ENCODE results near the gene ADAT3. TPM values are rescaled to one million over a fixed set of nuclear protein-coding genes. Genes with fewer than 3 reads are reported as not detected.

Gene ADAT3
- total RNA-seq, 1 donor from 2014 or later, result 1.8 TPM

DNA sequence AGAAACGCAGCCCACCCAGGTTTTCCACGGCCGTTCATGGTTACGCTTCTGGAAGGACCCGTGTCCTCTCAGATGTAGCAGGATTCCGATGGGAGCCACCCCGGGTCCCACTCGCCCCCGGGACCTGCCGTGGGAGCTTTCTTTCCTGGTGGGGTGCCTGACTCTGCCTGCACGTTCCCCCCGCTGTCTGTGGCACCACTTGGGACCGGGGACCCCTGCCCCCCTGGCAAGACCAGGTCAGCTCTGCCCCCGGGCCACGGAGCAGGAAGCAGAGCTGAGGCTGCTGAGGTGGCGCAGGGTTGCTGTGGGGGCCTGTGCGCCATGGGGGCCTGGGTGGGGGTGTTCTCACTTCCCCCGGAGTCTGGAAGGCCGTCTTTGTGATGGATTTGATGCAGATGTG is 47.8 kb downstream of the ADAT3 start:
- H3K27me3 ChIP-seq (ENCODE audit: control insufficient read depth, insufficient read depth, low read length), result no peaks in the 10 kb centered on the region
- H3K4me3 ChIP-seq (ENCODE audit: low read depth, low read length), result no peak overlapping the region
- TF ChIP-seq, protein P1, sequence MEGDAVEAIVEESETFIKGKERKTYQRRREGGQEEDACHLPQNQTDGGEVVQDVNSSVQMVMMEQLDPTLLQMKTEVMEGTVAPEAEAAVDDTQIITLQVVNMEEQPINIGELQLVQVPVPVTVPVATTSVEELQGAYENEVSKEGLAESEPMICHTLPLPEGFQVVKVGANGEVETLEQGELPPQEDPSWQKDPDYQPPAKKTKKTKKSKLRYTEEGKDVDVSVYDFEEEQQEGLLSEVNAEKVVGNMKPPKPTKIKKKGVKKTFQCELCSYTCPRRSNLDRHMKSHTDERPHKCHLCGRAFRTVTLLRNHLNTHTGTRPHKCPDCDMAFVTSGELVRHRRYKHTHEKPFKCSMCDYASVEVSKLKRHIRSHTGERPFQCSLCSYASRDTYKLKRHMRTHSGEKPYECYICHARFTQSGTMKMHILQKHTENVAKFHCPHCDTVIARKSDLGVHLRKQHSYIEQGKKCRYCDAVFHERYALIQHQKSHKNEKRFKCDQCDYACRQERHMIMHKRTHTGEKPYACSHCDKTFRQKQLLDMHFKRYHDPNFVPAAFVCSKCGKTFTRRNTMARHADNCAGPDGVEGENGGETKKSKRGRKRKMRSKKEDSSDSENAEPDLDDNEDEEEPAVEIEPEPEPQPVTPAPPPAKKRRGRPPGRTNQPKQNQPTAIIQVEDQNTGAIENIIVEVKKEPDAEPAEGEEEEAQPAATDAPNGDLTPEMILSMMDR (IDR thresholded peaks at IDR 0.05; ENCODE audit: insufficient read depth, low read length, poor library complexity, severe bottlenecking), result no peak
- peaks cover 1% of the 10 kb centered on the region for H3K36me3 ChIP-seq (ENCODE audit: control insufficient read depth, insufficient read depth, low read length)
- no peak for DNase-seq (ENCODE audit: low read depth)

DNA sequence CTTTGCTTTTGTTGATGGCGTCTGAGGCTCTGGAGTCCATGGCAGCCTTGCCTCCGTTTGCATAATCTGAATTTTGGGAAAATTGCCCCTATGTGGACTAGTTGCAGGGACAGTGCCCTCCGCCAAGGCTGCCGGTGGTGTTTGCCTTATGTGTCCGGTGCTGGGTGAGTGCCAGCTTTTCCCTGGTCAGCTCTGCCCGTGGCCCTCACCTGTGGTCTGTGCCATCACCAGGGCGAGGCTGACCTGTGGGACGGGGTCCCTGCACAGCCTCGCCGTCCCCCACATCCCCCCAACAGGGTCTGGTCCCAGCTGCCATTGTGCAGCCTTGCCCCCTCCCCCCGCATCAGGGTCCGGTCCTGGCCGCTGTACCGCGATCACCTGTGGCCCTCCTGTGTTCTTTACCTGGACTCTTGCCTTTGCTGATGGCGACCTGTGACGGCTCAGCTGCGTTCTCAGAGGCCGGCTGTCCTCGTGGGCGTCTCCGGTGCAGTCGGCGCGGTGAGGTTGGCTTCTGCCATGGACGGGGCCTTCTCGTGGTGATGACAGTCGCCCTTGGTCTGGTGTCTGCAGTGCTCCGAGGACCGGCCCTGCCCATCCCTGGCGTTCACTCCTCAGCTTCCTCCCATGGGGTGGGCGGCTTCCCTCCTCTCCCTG is 48.4 kb downstream of the ADAT3 start:
- Histone ChIP-seq H3K36me3 (ENCODE audit: control insufficient read depth, insufficient read depth, low read length) (peaks cover 1% of the 10 kb centered on the region), H3K4me3 (ENCODE audit: low read depth, low read length) (no peak overlapping the region), H3K27me3 (ENCODE audit: control insufficient read depth, insufficient read depth, low read length) (no peaks in the 10 kb centered on the region)
- no peak for DNase-seq (ENCODE audit: low read depth)
- TF ChIP-seq, protein P1 (IDR thresholded peaks at IDR 0.05; ENCODE audit: insufficient read depth, low read length, poor library complexity, severe bottlenecking), result no peak

DNA sequence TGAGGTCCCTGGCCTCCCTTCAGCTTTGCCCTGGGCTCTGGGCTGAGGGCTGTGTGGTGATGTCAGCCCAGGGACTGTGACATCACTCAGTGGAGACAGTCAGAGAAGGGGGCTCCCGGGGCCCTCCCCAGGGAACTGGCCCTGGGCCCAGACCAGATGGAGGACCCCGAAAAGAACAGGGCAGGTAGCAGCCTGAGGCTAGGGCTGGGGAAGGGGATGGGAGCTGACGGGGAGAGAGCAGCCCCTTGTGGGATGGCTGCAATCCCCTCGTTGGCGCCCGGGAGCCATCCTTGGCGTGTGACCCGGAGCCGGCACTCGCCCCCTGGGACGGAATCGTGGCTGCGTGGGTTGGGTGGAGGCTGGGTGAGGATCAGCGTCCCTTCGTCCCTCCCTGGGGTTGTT is 49.3 kb downstream of the ADAT3 start:
- Histone ChIP-seq H3K4me3 (ENCODE audit: low read depth, low read length) (no peak overlapping the region), H3K27me3 (ENCODE audit: control insufficient read depth, insufficient read depth, low read length) (no peaks in the 10 kb centered on the region), H3K36me3 (ENCODE audit: control insufficient read depth, insufficient read depth, low read length) (peaks cover 1% of the 10 kb centered on the region)
- DNase-seq (ENCODE audit: low read depth), result no peak
- TF ChIP-seq, protein P1 (IDR thresholded peaks at IDR 0.05; ENCODE audit: insufficient read depth, low read length, poor library complexity, severe bottlenecking), result no peak

DNA sequence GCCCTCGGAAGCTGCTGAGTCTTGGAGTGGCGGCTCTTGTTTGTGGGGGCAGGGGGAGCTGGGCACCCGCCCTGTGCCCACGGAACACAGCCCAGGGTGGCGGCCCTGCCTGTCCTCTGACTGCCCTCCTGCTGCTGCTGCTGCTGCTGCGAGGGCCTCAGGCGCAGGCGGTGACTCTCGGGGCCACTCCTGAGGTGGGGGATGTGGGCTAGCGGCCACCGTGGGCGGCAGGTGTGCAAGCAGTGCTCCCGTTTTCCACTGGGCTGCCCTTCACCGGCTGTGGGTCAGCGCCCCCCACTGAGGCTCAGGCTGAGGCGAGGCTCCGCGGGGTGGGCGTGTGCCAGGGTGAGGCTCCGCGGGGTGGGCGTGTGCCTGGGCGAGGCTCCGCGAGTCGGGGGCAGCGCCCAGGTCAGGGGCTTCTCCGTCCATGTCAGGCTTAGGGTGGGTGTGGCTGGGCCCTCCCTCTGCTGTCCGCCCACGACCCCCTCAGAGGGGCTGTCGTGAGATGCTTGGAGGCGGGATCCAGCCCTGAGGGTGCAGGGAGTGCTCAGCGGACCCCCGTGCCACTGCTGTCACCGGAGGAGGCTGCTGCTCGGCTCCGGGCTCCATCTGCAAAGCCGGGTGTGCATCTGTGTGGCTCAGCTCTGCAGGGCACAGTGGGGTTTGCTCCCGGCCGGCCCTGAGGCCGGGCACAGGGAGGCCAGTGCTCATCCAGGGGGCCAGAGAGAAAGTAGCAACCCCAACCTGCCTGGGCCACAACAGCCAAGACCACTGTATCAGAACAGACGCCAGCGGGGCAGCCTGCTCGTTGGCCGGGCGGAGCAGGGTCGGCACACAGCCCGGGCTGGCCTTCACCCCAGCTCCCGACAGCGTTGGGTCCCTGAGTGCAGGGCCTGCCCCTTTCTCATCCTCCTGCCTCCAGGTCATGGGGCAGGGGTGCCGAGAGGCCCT is 50.2 kb downstream of the ADAT3 start:
- TF ChIP-seq, protein P1 (IDR thresholded peaks at IDR 0.05; ENCODE audit: insufficient read depth, low read length, poor library complexity, severe bottlenecking), result no peak
- H3K36me3 ChIP-seq (ENCODE audit: control insufficient read depth, insufficient read depth, low read length), result peaks cover 1% of the 10 kb centered on the region
- no peak overlapping the region for H3K4me3 ChIP-seq (ENCODE audit: low read depth, low read length)
- H3K27me3 ChIP-seq (ENCODE audit: control insufficient read depth, insufficient read depth, low read length), result no peaks in the 10 kb centered on the region
- no peak for DNase-seq (ENCODE audit: low read depth)

DNA sequence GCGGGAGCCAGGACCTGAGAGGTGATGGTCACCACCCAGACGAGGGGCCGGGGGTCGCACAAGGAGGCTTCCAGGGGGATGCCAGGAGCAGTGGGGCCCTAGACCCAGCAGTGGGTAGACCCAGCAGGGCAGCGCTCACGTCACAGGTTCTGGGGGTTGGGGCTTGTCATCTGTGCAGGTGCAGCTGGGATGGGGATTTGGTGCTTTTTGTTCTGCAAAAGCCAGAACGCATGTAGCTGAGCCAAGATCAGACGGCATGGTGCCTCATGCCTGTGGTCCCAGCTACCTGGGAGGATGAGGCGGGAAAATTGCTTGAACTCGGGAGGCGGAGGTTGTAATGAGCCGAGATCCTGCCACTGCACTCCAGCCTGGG is 50.9 kb downstream of the ADAT3 start:
- Histone ChIP-seq H3K27me3 (ENCODE audit: control insufficient read depth, insufficient read depth, low read length) (no peaks in the 10 kb centered on the region), H3K36me3 (ENCODE audit: control insufficient read depth, insufficient read depth, low read length) (peaks cover 1% of the 10 kb centered on the region), H3K4me3 (ENCODE audit: low read depth, low read length) (no peak overlapping the region)
- TF ChIP-seq, protein P1 (IDR thresholded peaks at IDR 0.05; ENCODE audit: insufficient read depth, low read length, poor library complexity, severe bottlenecking), result no peak
- DNase-seq (ENCODE audit: low read depth), result no peak

Data from kidney epithelial cell (primary cell).